Upper lobe of left lung (tissue), 6 donors: ENCODE data around the gene PAK6. TPM values are rescaled to one million over a fixed set of nuclear protein-coding genes. Genes with fewer than 3 reads are reported as not detected.

Source experiments
- ATAC-seq, 2 donors: fragments of 200-7000 bp; cut with Tn5 transposase; one replicate each; pipeline ENCODE4 v1.9.1; 2022; ENCODE audit warnings: mild to moderate bottlenecking in 2 of 2, moderate library complexity in 2 of 2; ENCODE audit not compliant: low FRiP score in 2 of 2
- DNase-seq, 2 donors: peaks; one replicate each; pipeline ENCODE4 v3.0.0-alpha.2; 2019 to 2020
- H3K27ac ChIP-seq, 4 donors: fragments of 200-600 bp; sonication (generic); one replicate each; pipeline ENCODE4 v1.5.1; 2016 to 2019
- H3K27me3 ChIP-seq, 4 donors: fragments of 200-600 bp; sonication (generic); one replicate each; pipeline ENCODE4 v1.5.1; 2017 to 2019
- H3K36me3 ChIP-seq, 4 donors: fragments of 200-600 bp; sonication (generic); one replicate each; pipeline ENCODE4 v1.5.1; 2016 to 2019
- H3K4me1 ChIP-seq, 4 donors: fragments of 200-600 bp; sonication (generic); one replicate each; pipeline ENCODE4 v1.5.1; 2018 to 2019
- H3K4me3 ChIP-seq, 4 donors: fragments of 200-600 bp; sonication (generic); one replicate each; pipeline ENCODE4 v1.5.1; 2017 to 2019; ENCODE audit warnings: mild to moderate bottlenecking in 2 of 4, moderate library complexity in 1 of 4
- H3K9me3 ChIP-seq, 4 donors: fragments of 200-600 bp; sonication (generic); one replicate each; pipeline ENCODE4 v1.5.1; 2018 to 2019
- EP300 ChIP-seq, 4 donors: sonication (generic); formaldehyde crosslinking; IDR thresholded peaks; one replicate each; pipeline ENCODE4 v1.5.1; 2017; ENCODE audit warnings: antibody characterized with exemption in 4 of 4, control low read depth in 2 of 4
- POLR2A ChIP-seq, 4 donors: fragments of 450-650 bp; IDR thresholded peaks; one replicate each; pipeline ENCODE4 v1.5.1; 2016 to 2017; ENCODE audit warnings: antibody characterized with exemption in 4 of 4, mild to moderate bottlenecking in 2 of 4
- POLR2AphosphoS5 ChIP-seq, 2 donors: sonication (generic); formaldehyde crosslinking; IDR thresholded peaks; one replicate each; pipeline ENCODE4 v1.5.1; 2017; ENCODE audit warnings: antibody characterized with exemption in 2 of 2
- WGBS, 2 donors: methylation state at CpG; one replicate each; pipeline ENCODE4 v1.1.5; 2017 to 2018; 5-methylcytosine and 5-hydroxymethylcytosine counted together
- total RNA-seq, 6 donors: library from RNA; depleted of rRNA in 4 of 6; stranded (reverse); fragments of >200 nt in 4 of 6; gene quantifications; one replicate each; pipeline versions ENCODE4 v1.1.0 to v1.2.1, GENCODE V29; 2016 to 2021
- TF ChIP-seq, protein P1 (sequence below), 6 experiments: fragments of 450-650 bp in 4 of 6; fragments of 200-600 bp in 2 of 6; sonication (generic) in 2 of 6; IDR thresholded peaks; one replicate each; pipeline ENCODE4 v1.5.1; 2016 to 2019; ENCODE audit warnings: antibody characterized with exemption in 6 of 6
- donor health status: DM: no; HTN: no; CAD: no; lungs with moderate emphysema.
- donor health status: DM: no; HTN: yes; CAD: no; lungs with severe emphysema.

The PAK6 gene
- total RNA-seq, 6 donors from 2014 or later, result 4.5 to 23.4 (median 15.0) TPM

DNA sequence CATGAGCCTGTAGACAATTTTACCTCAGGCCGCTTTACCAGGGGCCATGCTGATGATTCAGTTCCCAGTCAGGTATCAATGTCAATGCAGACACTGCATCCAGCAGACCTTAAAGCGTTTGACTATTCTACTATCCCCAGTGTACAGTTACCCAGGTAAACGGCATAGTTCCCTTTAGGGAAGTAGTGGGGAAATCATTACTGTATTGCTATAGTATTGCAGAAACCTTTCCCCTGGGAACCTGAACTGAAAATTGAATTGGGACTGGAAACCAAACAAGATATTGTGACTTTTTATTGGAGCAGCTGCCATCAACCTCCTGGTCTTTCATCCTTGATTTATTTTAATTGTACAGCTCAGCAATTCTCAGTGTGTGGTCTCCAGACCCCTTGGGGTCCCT, 78.1 kb downstream of the PAK6 start:
- WGBS, 2 donors, result 83 to 96% methylated on average over 3 of the region's 3 CpGs
- Histone ChIP-seq H3K27me3 (no peaks in the 10 kb centered on the region), H3K27ac (no peak overlapping the region), H3K9me3 (no peaks in the 10 kb centered on the region), H3K4me1 (peaks cover 8 to 18% (median 9%) of the 10 kb centered on the region in 4 donors), H3K36me3 (no peaks in the 10 kb centered on the region), H3K4me3 (no peak overlapping the region)
- ATAC-seq (no peak), DNase-seq (no peak)
- TF ChIP-seq POLR2AphosphoS5 (IDR thresholded peaks at IDR 0.05) (no peak), EP300 (IDR thresholded peaks at IDR 0.05) (no peak), POLR2A (IDR thresholded peaks at IDR 0.05) (no peak)
- TF ChIP-seq, protein P1, sequence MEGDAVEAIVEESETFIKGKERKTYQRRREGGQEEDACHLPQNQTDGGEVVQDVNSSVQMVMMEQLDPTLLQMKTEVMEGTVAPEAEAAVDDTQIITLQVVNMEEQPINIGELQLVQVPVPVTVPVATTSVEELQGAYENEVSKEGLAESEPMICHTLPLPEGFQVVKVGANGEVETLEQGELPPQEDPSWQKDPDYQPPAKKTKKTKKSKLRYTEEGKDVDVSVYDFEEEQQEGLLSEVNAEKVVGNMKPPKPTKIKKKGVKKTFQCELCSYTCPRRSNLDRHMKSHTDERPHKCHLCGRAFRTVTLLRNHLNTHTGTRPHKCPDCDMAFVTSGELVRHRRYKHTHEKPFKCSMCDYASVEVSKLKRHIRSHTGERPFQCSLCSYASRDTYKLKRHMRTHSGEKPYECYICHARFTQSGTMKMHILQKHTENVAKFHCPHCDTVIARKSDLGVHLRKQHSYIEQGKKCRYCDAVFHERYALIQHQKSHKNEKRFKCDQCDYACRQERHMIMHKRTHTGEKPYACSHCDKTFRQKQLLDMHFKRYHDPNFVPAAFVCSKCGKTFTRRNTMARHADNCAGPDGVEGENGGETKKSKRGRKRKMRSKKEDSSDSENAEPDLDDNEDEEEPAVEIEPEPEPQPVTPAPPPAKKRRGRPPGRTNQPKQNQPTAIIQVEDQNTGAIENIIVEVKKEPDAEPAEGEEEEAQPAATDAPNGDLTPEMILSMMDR (IDR thresholded peaks at IDR 0.05), result no peak

DNA sequence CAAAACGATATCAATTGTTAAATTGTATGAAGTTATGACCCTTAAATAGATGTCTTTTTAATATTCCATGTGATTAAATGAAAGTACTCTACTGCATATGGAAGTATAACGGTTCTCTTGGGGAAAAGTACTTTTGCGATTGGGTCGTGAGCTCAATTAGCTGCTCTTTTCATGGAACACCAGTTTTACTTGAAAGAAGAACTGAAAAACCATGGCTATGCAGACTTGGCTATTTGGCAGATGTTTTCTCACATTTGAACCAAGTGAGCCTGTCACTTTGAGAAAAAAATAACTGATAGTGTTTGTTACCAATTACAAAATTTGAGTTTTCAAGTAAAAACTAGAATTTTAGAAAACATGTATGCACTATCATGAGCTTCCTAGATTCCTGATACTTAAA, 78.7 kb downstream of the PAK6 start:
- H3K36me3 ChIP-seq, result no peaks in the 10 kb centered on the region
- H3K4me3 ChIP-seq, result no peak overlapping the region
- H3K27ac ChIP-seq, result no peak overlapping the region
- H3K4me1 ChIP-seq, result peaks cover 8 to 21% (median 9%) of the 10 kb centered on the region in 4 donors
- ATAC-seq (no peak), DNase-seq (no peak)
- H3K9me3 ChIP-seq, result no peaks in the 10 kb centered on the region
- no peaks in the 10 kb centered on the region for H3K27me3 ChIP-seq
- TF ChIP-seq POLR2A (IDR thresholded peaks at IDR 0.05) (no peak), EP300 (IDR thresholded peaks at IDR 0.05) (no peak), POLR2AphosphoS5 (IDR thresholded peaks at IDR 0.05) (no peak)
- TF ChIP-seq, protein P1 (IDR thresholded peaks at IDR 0.05), result no peak
- 81 to 87% methylated on average over 4 of the region's 4 CpGs for WGBS, 2 donors

DNA sequence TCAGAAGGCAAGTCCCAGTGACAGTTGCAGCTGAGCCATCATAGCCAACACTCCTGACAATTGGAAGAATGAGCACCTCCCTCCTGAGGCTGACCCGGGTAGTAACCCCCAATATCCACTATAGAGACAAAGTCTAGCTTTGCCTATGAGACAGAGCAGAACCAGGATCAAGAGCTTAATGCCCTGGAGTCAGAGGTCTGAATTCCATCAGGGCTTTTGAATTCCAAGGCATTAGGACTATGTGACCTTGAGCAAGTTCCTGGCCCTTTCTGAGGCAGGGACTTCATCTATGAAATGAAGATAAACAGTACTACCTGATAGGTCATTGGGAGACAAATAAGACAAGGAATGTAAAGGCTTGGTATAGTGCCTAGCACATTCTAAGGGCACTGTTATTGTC, 81.5 kb downstream of the PAK6 start:
- WGBS, 2 donors, result 86 to 100% methylated on average over 1 of the region's 1 CpG
- H3K9me3 ChIP-seq, result no peaks in the 10 kb centered on the region
- peaks cover 12 to 29% (median 15%) of the 10 kb centered on the region in 4 donors for H3K4me1 ChIP-seq
- H3K36me3 ChIP-seq, result no peaks in the 10 kb centered on the region
- H3K27ac ChIP-seq, result no peak overlapping the region
- H3K4me3 ChIP-seq, result no peak overlapping the region
- no peak for ATAC-seq
- TF ChIP-seq POLR2AphosphoS5 (IDR thresholded peaks at IDR 0.05) (no peak), POLR2A (IDR thresholded peaks at IDR 0.05) (no peak), EP300 (IDR thresholded peaks at IDR 0.05) (no peak)
- TF ChIP-seq, protein P1 (IDR thresholded peaks at IDR 0.05), result no peak
- DNase-seq, result peak in 1 of 2 donors; percentile 14
- no peaks in the 10 kb centered on the region for H3K27me3 ChIP-seq

DNA sequence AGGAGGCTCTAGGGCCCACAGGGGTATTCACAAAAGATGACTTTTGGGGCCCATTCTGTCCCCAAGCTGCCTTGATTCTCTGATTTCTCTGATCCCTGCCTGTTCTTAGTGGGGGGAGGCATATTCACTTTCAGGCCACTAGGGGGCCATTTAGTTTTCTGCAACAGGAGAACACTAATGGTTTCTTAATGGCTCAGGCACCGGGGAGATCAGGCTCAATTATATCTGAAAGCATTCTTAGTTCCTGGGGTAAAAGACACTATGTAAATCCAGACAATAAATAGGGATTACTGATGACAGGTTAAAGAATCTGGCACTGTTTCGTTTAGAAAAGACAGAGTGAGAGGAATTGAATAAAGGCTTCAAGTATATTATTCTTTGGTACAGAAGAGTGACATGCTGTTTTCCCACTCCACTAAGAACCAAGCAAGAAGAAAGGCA, 82.1 kb downstream of the PAK6 start:
- no peak overlapping the region for H3K4me3 ChIP-seq
- no peak for TF ChIP-seq EP300 (IDR thresholded peaks at IDR 0.05)
- no peak for TF ChIP-seq POLR2AphosphoS5 (IDR thresholded peaks at IDR 0.05)
- TF ChIP-seq POLR2A (IDR thresholded peaks at IDR 0.05), result no peak
- TF ChIP-seq, protein P1 (IDR thresholded peaks at IDR 0.05), result peak; percentile 65 to 91 (median 84)
- H3K9me3 ChIP-seq, result no peaks in the 10 kb centered on the region
- 0% methylated on average over 2 of the region's 2 CpGs for WGBS, 2 donors
- peaks cover 18 to 34% (median 19%) of the 10 kb centered on the region in 4 donors for H3K4me1 ChIP-seq
- ATAC-seq (peak; percentile 60 to 61), DNase-seq (peak in 1 of 2 donors; percentile 69)
- H3K27me3 ChIP-seq, result no peaks in the 10 kb centered on the region
- no peak overlapping the region for H3K27ac ChIP-seq
- no peaks in the 10 kb centered on the region for H3K36me3 ChIP-seq
